Mammary epithelial cell (primary cell): ENCODE data around the gene KRIT1.
"Not testable (repeated sequence)": the region's sequence is repeated elsewhere in the genome, so short reads cannot be mapped to it uniquely, and the experiment has no call there.

ENCODE experiments used
- EZH2 ChIP-seq: IDR thresholded peaks from 2 replicates; pipeline ENCODE4 v1.6.1; 2012; ENCODE audit warnings: low read length, inconsistent platforms, borderline replicate concordance
- TF ChIP-seq, protein P1 (sequence below), 2 donors: IDR thresholded peaks in 1 of 2; conservative IDR thresholded peaks in 1 of 2; 2 replicates each; pipeline ENCODE4 v1.5.1; 2011 to 2012; ENCODE audit warnings: inconsistent platforms in 2 of 2, low read length in 2 of 2, mild to moderate bottlenecking in 2 of 2, control low read depth in 1 of 2, low read depth in 1 of 2; ENCODE audit not compliant: insufficient read depth in 1 of 2; ENCODE audit errors: extremely low read depth in 1 of 2

DNA sequence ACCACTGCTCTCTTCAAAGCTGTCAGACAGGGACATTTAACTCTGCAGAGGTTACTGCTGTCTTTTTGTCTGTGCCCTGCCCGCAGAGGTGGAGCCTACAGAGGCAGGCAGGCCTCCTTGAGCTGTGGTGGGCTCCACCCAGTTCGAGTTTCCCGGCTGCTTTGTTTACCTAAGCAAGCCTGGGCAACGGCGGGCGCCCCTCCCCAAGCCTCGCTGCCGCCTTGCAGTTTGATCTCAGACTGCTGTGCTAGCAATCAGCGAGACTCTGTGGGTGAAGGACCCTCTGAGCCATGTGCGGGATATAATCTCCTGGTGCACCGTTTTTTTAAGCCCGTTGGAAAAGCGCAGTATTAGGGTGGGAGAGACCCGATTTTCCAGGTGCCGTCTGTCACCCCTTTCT is 56.5 kb downstream of the KRIT1 start:
- not testable (repeated sequence) for TF ChIP-seq EZH2
- TF ChIP-seq, protein P1, sequence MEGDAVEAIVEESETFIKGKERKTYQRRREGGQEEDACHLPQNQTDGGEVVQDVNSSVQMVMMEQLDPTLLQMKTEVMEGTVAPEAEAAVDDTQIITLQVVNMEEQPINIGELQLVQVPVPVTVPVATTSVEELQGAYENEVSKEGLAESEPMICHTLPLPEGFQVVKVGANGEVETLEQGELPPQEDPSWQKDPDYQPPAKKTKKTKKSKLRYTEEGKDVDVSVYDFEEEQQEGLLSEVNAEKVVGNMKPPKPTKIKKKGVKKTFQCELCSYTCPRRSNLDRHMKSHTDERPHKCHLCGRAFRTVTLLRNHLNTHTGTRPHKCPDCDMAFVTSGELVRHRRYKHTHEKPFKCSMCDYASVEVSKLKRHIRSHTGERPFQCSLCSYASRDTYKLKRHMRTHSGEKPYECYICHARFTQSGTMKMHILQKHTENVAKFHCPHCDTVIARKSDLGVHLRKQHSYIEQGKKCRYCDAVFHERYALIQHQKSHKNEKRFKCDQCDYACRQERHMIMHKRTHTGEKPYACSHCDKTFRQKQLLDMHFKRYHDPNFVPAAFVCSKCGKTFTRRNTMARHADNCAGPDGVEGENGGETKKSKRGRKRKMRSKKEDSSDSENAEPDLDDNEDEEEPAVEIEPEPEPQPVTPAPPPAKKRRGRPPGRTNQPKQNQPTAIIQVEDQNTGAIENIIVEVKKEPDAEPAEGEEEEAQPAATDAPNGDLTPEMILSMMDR (conservative IDR thresholded peaks at IDR 0.05 in 1 of 2, IDR thresholded peaks at IDR 0.05 in 1 of 2; ENCODE audit: extremely low read depth in 1 of 2, insufficient read depth in 1 of 2, low read depth in 1 of 2, low read length in 2 of 2) = not testable (repeated sequence)
